CD4-positive, alpha-beta T cell treated with Interleukin-1 beta for 1 hour (primary cell): ENCODE data around the gene BIN1.

Experiments used
- DNase-seq, 2 donors: peaks; one replicate each; pipeline ENCODE4 v3.0.0-alpha.2; 2020 to 2022

The BIN1 gene

DNA sequence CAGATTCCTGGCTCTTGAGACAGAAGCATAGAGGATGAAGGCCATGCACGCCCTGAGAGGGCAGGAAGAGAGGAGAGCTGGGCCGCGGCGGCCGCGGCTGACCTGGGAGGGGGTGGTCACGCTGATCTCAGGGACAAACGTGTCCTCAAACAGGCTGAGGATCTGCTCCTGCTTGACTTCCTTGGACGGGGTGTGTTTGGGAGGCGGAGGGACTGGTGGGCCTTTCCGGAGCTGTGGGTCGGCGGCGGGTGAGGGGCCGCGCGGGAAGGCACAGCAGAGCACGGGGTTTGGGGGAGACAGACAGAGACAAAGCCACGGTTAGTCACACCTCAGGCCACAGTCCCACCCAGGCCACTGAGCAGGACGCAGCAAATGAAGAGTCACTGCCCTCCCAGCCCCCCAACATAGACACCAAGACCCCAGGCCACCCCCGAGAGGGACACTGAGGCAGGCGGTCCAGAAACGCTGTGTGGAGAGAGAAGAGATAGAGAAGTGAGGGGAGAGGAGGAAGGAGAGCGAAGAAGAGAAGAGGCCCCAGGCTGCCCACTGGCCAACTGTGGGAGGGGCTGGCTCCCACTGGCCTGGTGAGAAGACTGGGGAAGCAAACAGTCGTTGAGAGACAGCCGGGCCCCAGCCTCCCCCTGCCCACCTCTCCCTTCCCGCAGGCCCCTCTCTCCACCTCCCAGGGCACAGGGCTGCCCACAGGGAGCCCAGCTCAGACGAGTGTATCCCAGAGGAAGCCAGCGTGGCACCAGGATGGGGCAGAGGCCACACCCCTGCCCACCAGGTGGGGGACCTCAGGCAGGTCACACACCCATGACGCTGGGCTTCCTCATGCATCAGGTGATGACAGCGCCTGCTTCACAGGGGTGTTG lies 49.3 kb downstream of the BIN1 start:
- DNase-seq = no peak

DNA sequence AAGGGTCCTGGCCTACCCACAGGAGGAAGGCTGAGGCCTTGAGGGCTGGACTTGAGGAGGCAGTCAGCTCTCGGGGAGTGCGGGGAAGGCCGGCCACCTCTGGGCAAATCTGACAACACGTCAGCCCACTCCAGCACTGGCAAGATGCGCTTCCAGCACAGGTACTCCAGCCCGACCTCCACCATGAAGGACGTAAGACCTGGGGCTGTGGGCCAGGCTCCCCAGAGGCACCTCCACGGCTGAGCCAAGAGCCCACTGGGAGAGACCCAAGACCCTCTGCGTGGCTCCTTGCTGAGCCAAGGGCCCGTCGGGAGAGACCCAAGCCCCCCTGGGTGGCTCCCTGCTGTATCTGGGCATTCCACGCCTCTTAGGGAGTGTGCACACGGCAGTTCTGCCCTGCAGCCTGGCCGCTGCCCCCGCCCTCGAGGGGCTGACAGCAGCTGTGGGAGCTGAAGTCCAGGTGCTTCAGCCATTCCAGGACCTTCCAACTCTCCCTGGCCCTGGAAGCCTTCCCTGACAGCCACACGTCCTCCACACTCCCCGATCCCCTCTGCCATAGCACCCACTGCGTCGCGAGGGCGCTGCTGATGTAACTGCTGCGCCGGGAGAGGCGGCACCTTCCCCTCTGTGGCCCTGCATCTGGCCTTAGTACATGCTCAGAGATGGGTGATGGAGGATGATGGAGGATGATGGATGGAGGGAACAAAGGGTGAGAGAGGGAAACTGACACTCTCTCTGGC lies 50.2 kb downstream of the BIN1 start:
- DNase-seq = no peak

DNA sequence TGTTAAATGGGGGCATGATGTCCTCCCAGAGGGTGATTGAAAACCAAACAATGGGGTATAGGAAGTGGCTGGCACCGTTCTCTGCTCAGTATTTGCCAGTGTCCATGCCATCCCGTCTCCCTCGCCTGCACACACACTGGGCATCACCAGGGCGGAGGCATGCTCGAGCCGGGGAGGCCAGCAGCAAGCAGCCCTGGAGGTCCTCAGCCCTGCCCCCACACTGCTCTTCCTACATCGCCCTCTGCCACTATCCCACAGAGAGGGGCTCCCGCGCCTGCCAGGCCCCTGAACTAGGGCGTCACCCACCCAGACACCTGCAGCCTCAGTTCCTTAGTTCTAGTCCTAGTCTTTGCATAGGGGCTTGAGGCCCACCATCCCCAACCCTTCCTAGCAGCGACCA lies 50.9 kb downstream of the BIN1 start:
- no peak for DNase-seq

DNA sequence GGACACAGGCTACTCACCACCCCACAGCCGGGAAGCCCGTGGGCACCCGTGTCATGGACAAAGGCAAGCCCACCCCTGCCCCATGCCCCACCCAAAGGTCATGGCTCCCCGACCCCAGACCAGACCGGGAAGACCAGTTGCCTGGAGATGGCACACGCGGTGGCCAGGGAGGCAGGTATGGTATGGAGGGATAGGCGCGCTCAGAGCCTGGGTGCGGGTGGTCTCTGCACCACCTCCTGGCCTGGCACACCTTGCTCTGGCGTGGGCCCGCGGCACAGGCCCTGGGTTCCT lies 51.2 kb downstream of the BIN1 start:
- no peak for DNase-seq

DNA sequence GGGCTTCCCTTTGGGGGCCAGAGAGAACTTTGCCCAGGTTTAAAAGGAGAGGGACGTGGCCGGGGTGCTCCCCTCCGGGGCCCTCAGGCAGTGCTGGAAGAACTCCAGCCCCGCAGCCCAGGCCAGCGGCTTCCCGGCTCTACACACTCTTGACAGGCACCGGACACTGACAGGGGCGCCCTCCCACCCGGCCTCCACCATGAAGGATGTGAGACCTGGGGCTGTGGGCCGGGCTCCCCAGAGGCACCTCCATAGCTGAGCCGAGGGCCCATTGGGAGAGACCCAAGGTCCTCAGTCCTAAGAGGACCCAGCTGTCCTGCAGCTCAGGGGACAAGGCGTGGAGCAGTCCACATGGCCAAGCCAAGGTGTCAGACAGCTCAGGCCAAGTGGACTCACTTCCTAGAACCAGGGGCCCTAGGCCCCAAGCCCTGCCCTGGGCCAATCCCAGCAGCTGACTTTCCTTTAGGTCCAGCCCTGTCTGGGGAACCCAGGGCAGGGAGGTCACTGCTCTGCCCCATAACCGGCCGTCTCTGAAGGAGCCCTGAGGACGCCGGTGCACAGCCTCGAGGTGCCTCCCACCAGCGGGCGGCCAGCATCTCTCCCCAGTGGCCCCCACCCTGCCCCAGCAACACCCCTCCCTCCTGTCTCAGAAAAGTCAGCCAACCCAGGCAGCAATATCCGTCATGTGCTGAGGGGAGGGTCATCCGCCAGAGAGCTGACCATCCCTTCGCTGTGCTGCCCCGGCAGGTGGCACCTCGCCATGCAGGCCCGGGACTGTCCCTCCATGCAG lies 51.8 kb downstream of the BIN1 start:
- no peak for DNase-seq

DNA sequence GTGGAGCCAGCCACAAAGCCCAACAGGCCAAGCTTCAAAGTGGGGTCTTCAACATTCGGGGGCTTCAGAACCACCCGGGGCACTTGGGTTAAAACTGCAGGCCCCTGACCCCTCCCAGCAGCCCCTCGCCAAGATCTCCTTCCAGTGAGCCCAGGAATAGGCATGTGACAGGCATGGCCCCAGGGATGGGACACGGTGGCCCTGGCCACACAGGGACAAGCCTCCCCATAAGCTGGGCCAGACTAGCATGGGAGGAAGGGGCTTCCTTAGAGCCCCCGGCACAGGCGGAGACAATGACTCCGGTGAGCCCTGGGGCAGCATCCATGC lies 52.4 kb downstream of the BIN1 start:
- DNase-seq = no peak

DNA sequence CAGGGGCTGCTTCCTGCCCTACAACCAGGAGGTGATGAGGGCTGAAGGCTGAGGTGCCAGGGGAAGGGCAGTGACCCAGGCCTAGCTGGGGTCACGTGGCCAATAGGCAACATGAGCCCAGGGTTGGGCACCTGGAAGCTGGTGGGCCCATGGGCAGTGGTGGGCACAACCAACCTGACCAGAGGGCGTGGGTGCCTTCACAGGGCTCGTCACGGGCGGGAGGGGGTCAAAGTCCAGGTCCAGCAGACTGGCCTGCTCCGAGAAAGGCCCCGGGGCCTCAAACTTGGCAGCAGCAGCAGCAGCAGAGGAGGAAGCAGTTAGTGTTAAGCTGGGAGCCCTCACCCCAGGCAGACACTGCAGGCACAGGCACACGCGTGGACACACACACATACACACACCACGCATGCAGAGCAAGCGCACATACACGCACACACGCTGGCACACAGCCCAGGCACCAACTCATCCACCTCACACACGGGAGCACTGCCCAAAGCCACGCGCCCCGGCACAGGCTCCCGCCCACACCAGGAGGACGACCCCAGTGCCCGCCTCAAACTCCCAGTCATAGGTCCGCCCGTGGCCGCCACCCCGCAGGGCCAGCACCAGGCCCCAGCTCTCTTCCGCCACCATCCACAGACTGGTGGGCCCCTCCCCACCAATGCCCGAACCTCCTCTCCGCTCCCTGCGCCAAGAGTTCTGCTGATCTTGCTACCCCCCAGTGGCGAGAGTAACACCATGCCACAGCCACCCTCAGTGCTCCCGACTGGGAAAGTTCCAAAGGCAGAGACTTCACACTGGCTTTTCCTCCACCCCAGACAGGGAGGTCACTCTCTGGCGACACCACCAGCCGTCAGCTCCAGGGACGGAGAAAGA lies 53.0 kb downstream of the BIN1 start:
- no peak for DNase-seq

DNA sequence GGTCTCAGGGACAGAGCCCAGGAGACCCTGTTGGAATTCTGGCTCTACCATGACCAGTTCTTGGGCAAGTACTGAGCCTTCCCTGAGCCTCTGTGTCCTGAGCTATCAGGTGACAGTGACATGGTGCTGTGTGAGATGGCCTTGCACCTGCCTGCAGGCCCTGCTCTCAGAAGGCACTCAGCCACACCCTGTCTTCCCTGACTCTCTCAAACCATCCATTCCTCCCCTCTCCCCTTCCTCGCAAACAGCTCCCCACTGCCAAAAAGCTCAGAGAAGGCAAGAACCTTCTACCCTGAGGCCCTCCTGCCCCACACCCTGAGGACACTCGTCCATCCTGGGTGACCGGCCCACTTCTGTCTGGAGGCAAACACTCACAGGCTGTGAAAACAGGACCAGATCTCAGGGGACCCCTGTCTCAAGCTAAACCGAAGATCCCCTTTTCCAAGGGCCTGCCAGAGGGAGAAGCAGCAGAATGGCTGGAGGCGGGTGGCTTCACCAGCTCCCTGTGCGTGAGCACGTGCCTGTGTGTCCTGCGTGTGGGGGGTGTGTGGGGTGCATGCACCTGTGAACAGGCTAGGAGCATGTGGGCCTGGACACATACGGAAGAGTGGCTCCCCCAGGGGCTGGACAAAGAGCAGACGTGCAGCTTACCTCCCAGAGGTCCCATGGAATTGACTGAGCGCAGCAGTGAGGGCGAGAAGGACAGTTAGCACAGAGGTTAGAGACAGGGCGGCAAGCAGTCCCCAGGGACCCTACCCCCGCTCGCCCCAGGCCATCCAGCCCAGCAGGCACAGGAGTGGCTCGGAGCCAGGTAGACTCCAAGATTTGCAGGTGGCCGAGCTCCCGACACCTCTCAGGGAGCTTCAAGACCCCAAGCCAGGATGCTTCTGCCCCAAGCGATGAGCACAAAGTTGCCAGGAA lies 53.9 kb downstream of the BIN1 start:
- DNase-seq = no peak

DNA sequence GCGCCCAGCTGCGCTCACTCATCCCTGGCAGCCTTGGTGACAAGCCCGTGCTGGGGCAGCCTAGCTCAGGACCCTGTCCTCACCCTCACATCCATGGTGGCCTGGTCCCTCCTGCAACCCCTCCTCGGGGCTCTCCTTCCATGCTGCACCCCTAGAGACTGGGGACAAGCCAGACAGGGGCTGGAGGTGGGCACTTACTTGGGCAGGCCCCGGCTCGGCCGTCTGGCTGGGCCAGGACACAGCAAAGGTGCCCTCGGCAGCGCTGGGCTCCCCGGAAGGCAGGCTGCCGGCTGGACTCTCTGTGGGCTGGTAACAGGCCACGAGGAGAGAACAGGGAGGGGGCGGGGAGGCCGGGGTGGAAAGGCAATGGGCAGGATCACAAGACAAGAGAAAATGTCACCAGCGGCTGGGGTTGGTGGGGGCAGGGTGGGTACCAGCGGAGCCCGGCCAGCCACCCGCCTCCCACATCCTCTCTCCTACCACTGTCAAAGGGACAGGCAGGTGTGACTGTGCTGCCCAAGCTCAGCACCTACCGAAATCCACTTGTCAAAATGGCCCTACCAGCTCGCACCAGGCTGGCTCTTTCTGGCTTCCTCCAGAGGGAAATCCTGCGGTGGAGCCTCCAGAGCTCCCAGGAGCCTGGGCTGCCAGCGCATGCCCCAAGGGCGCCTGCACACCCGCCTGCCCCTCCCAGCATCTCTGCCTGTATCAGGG lies 54.7 kb downstream of the BIN1 start:
- DNase-seq = no peak

DNA sequence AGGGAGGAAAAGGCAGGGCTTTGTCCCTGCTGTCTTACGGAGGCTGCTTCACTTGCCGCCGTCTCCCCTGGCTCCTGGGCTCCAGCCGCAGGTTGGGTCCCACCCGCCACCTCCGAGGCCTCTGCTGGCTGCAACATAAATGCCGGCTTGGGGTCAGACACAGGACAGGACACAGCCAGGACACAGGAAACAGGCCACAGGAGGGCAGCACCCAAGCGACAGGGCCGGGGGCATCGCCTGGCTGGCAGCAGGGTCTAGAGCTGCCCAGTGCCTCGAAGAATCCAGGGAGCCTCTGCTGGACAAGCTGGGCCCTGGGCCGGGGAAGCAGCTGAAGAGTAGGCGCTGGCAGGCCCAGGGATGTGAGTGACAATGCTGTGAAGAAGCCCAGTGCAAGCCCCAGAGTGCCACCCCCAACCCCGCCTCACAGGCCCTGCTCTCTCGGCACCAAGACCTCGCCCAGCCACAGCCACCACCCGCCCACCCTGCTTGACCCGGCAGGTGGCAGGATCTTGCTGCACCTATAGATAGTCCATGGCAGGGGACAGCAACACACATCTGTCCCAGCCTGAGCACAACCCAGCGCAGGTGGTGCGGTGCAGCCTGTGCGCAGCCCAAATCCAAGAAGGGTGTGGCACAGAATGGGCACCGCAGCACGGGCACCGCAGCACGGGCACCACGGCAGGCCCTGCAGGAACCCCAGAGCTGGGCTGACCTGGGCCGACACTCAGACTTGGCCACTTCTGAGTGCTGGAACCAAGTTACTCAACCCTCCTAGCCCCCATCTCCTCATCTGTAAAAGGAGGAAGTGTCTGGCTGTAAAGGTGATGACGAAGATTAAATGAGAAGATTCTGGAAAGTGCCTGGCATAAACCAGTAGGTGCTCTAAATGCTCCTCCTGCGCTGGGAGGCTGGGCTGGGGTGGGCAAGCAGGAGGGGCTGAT lies 55.6 kb downstream of the BIN1 start:
- no peak for DNase-seq

DNA sequence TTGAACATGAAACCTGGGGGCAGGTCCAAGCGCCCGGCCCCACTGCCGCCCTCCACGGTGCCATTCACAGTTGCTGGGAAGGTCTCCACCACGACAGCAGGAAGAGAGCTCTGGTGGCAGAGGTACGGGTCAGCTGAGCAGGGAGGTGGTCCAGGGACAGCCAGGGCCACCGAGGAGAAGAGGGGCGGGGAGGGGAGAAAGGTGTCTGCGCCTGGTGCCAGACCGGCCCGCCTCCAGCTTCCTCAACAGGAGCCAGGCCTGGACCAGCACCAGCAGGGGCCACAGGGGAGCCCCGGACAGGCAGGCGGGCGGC lies 56.2 kb downstream of the BIN1 start:
- no peak for DNase-seq

DNA sequence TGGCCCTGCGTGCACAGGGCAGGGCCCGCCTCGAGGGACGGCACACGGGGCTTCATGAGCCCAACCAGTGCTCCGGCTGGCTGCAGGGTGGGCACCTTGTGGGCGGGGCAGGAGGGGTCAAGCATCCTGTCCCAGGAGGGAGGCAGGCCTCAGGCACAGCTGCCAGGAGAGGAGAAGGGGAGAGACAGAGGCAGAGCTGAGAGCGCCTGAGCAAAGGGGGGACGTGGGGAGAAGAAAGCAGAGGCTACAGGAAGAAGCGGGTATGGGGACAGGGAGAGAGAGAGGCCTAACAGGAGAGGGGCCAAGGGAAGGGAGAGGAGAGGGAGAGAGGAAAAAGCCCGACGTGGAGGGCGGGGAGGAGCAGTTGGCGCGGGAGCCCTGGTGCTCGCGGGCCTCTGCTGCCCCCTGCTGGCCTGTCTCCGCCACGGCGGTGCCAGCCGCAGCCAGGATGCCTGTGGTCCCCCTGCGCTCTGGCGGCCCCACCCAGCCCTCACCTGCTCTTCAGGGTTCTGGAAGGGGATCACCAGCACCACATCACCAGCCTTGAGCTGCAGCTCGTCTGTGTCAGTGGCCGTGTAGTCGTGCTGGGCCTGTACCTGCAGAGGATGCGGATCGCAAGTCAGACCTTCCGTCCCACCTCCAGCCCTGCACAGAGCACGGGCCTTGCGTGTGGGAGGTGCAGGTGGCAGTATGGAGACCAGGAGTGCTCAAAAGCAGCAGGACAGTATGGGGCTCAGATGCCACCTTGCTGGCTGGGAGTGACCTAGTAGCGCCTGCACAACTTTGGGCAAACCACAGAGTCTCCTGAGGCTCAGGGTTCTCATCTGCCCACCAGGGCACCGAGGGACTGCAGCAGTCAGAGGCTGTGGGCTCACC lies 56.8 kb downstream of the BIN1 start:
- DNase-seq = peak; percentile 51

DNA sequence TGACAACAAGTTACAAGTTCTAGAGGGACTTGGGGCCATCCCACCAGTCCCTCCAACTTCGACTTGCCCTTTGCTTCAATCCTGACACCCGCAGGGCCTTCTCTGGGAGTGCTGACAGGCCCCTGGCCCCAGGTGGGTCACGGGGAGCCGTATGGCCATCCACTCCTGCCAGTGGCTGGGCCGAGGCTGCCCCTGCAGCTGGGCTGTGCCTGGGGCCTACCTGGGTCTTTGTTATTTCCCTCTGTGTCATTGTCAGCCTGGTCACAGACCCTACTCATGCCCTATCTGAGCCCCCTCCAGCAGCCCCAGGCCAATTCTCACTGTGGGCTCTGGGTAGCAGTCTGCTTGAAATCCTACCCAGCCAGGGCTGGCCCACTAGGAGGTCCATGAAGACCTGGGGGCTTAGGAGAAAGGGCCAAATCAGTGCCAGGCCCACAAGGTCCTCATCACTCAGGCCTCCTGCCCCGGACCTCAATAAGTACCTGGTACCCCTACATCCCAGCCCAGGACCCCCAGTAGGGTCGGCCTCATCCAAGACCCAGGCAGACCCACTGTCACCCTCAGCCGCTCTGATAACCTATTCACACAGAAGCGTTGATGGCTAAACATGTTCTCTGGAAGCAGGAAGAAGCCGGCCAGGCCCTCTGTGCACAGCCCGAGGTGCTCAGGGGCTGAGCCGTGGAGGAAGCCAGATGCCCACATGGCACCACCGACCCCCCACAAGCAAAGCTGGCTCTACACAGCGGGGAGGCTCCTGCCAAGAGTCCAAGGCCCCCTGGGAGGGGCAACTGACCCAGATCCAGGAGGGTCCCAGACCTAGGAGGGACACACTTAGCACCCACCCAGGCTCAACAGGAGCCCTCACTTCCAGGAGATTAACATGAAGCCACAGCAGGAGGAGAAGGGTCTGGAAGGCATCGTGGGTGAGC lies 57.7 kb downstream of the BIN1 start:
- no peak for DNase-seq

DNA sequence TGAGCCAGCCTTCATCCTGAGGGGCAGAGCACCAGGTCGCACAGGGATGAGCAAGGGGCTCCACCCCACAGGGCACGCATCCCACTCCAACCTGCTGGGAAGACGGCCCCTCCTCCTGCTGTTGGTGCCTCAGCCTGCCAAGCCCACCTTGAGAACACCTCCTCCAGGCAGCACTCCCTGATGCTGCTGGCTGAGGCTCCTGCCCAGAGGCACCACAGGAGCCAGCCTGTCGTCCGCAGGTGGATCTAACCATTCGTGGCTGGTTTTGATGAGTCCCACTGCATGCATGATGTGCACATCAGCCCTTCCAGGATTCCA lies 58.4 kb downstream of the BIN1 start:
- DNase-seq = no peak

DNA sequence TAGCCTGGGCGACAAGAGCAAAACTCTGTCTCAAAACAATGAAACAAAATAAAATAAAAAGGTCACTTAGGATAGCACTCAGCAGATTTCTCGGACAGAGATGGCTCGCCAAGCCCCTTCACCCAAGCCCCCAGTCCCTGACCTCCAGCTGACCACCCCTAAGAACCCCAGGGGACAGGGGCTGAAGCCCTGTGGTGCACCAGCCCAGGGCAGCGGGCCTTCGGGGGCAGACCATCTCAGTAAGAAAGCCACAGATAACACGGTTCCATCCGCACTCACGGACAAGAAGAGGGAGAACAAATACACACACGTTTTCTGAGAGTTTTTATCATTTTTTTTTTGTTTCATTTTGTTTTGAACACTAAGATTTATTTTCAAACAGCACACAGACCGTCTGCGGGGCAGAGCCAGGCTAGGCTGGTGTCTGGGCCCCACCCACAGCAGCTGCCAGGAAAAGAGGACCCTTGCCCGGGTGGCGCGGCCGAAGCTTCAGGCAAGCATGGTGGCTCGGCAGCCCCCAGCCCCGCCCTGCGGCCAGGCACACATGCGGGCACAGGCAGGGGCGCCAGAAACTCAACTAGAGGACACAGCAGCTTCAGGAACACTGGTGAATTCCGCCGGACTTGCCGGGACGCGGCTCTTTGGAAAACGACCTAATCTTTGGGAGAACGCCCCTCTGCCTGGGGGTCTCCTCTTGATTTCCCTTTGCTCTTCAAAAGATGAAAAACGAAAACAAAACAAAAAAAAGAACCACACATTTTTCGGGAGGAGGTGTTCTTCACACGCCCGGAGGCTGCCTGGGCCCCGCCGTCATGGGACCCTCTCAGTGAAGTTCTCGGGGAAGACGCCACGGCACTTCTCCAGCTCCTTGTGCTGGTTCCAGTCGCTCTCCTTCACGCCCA lies 59.0 kb downstream of the BIN1 start:
- DNase-seq = no peak

DNA sequence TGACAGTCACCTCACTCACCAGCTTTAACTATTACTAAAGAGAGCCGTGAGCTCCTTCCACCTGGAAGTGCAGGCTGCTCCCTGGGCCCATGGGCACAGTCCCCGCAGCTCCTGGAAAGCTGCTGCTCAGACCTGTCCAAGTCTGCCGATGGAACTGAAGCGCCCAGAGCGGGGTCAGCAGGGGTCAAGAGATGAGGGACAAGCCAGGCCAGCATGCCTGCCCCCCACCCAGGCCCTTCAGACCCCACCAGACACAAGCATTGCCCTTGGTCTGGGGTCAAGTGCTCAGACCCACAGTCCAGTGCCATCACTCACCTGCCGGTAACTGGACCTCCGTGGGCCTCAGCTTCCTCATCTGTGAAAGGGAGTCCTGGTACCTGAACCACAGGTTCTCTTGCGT lies 59.9 kb downstream of the BIN1 start:
- DNase-seq = no peak

DNA sequence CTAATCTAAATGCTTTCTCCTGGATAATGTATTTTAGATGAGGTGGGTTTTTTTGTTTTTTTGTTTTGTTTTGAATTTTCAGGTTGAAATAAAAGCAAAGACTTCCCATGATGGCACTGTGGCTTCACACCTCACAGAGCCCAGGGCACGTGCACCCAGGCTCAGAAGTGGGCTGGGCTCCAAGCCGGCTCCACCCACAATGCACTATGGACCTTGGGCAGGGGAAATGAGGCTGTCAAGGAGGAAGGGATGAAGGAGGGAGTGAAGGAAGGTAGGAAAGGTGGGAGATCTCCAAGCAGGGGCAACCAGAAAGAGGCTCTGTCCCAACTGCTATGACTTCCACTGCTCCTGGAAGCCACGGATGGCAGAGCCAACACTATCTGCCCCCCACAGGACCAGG lies 60.4 kb downstream of the BIN1 start:
- no peak for DNase-seq
